Thyroid gland (tissue), 4 donors: Measurements from ENCODE around the gene HRAS.

Source experiments
- POLR2A ChIP-seq, 2 donors: fragments of 450-650 bp; IDR thresholded peaks; one replicate each; pipeline ENCODE4 v1.6.1; 2017; ENCODE audit warnings: antibody characterized with exemption in 2 of 2, mild to moderate bottlenecking in 2 of 2, moderate library complexity in 1 of 2
- TF ChIP-seq, protein P1 (sequence below), 6 experiments: fragments of 200-600 bp in 3 of 6; fragments of 450-650 bp in 3 of 6; sonication (generic) in 3 of 6; IDR thresholded peaks; one replicate each; pipeline ENCODE4 v1.5.1; 2016 to 2019; ENCODE audit warnings: antibody characterized with exemption in 6 of 6, mild to moderate bottlenecking in 2 of 6, inconsistent platforms in 1 of 6, moderate library complexity in 1 of 6

DNA sequence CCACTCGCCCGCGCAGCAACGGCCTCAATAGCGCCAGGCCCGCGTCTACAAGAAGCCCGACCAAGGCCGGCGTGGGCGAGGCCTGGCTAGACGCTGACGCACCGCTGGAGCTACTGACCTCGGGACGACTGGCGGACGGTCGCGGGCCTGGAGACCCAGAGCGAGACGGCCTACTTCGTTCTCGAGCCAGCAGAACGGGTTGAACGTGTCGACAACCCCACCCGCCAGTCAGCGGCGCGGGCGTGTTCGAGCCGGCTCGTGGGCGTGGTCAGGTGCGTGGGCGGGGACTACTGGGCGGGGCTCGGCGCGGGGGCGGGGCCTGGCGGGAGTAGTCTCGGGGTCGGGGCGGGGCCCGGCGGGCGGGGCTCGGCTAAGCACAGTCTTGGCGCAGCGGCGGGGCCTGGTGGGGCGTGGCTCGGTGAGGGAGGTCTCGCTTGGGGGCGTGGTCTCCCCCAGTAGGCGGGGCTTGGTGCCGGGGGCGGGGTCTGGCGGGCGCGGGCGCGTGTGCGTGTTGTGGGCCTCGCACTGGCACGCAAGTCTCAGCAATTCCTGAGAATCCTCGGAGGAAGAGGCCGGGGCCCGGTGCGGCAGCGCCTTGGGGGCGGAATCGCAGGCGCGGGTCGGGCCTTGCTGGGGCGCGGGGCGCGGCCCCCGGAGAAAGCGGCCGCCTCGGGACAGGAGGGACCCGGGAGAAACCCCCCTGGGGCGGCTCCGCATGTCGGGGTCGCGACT lies 28.2 kb downstream of the HRAS start, which contains the start of gene RNH1:
- TF ChIP-seq, protein P1, sequence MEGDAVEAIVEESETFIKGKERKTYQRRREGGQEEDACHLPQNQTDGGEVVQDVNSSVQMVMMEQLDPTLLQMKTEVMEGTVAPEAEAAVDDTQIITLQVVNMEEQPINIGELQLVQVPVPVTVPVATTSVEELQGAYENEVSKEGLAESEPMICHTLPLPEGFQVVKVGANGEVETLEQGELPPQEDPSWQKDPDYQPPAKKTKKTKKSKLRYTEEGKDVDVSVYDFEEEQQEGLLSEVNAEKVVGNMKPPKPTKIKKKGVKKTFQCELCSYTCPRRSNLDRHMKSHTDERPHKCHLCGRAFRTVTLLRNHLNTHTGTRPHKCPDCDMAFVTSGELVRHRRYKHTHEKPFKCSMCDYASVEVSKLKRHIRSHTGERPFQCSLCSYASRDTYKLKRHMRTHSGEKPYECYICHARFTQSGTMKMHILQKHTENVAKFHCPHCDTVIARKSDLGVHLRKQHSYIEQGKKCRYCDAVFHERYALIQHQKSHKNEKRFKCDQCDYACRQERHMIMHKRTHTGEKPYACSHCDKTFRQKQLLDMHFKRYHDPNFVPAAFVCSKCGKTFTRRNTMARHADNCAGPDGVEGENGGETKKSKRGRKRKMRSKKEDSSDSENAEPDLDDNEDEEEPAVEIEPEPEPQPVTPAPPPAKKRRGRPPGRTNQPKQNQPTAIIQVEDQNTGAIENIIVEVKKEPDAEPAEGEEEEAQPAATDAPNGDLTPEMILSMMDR (IDR thresholded peaks at IDR 0.05) = no peak
- TF ChIP-seq POLR2A (IDR thresholded peaks at IDR 0.05) = peak in 1 of 2 donors; percentile 70
